ENCODE measurements around the gene CEP164.

Gene CEP164

DNA sequence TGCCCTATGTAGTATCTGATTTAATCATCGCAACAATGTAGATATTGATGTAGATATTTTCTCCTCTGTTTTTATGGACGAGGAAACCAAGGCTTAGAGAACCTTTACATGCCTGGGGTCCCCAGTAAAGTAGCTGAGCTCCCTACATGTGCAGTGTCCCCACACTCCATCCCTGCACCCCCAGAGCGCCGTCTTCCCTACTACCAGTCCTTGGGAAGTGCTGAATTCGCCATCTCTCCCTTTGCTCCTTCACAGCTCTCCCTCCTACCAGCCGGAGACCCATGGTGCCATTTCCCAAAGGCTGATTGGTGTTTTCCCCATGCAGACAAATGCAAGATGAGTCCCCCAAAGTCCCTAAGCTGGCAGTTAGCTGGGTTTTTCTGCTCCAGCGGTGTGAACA lies 86.0 kb downstream of the CEP164 start (continued):
- TF ChIP-seq GLIS1 (tag by site-specific recombination; IDR thresholded peaks at IDR 0.05) (no peak), YY1 (tag by site-specific recombination; IDR thresholded peaks at IDR 0.05) (no peak)

DNA sequence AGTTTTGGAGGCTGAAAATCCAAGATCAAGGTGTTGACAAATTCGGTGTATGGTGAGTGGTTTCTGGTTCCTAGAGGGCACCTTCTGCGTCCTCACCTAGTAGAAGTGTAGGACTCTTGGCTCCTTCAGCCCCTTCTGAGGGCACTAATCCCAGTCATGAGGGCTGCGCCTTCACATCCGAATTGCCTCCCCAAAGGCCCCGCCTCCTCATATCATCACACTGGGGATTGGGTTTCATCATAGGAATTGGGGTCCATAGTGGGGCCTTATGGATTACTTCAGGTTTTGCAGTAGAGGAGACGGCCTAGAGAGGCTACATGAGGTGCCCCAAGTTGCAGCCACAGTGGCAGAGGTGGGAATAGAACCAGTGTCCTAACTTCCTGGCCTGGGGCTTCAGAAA lies 87.1 kb downstream of the CEP164 start:
- no peak overlapping the region for H3K27ac ChIP-seq (ENCODE audit: extremely low read depth, low read depth, low read length)
- H3K4me3 ChIP-seq (ENCODE audit: low read depth, low read length): no peak overlapping the region
- no peaks in the 10 kb centered on the region for H3K4me1 ChIP-seq (ENCODE audit: control insufficient read depth, insufficient read depth, low read length)
- no peaks in the 10 kb centered on the region for H3K9me3 ChIP-seq (ENCODE audit: control insufficient read depth, insufficient read depth, low read depth, low read length)
- ChIA-PET POLR2A (no interaction called here), CTCF (interaction anchor here (4.4 kb wide), 1 partner anchor 11 kb away, joined by 36 read pairs; no protein-coding TSS in a partner anchor)
- H3K36me3 ChIP-seq (ENCODE audit: control insufficient read depth in 2 of 2, insufficient read depth in 1 of 2, low read length in 2 of 2): peaks cover 0 to 18% of the 10 kb centered on the region in 2 experiments; a peak in 1 of 3 replicates
- TF ChIP-seq, protein P1, sequence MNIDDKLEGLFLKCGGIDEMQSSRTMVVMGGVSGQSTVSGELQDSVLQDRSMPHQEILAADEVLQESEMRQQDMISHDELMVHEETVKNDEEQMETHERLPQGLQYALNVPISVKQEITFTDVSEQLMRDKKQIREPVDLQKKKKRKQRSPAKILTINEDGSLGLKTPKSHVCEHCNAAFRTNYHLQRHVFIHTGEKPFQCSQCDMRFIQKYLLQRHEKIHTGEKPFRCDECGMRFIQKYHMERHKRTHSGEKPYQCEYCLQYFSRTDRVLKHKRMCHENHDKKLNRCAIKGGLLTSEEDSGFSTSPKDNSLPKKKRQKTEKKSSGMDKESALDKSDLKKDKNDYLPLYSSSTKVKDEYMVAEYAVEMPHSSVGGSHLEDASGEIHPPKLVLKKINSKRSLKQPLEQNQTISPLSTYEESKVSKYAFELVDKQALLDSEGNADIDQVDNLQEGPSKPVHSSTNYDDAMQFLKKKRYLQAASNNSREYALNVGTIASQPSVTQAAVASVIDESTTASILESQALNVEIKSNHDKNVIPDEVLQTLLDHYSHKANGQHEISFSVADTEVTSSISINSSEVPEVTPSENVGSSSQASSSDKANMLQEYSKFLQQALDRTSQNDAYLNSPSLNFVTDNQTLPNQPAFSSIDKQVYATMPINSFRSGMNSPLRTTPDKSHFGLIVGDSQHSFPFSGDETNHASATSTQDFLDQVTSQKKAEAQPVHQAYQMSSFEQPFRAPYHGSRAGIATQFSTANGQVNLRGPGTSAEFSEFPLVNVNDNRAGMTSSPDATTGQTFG (tag by site-specific recombination; IDR thresholded peaks at IDR 0.05; ENCODE audit: borderline replicate concordance): no peak
- TF ChIP-seq, protein P2, sequence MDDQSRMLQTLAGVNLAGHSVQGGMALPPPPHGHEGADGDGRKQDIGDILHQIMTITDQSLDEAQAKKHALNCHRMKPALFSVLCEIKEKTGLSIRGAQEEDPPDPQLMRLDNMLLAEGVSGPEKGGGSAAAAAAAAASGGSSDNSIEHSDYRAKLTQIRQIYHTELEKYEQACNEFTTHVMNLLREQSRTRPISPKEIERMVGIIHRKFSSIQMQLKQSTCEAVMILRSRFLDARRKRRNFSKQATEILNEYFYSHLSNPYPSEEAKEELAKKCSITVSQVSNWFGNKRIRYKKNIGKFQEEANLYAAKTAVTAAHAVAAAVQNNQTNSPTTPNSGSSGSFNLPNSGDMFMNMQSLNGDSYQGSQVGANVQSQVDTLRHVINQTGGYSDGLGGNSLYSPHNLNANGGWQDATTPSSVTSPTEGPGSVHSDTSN (CRISPR knock-in tag; IDR thresholded peaks at IDR 0.05): no peak
- TF ChIP-seq RBAK (tag by site-specific recombination; IDR thresholded peaks at IDR 0.05): no peak
- TF ChIP-seq YY2 (tag by site-specific recombination; IDR thresholded peaks at IDR 0.05): no peak
- TF ChIP-seq, protein P3, sequence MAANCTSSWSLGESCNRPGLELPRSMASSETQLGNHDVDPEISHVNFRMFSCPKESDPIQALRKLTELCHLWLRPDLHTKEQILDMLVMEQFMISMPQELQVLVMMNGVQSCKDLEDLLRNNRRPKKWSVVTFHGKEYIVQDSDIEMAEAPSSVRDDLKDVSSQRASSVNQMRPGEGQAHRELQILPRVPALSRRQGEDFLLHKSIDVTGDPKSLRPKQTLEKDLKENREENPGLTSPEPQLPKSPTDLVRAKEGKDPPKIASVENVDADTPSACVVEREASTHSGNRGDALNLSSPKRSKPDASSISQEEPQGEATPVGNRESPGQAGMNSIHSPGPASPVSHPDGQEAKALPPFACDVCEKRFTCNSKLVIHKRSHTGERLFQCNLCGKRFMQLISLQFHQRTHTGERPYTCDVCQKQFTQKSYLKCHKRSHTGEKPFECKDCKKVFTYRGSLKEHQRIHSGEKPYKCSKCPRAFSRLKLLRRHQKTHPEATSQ (tag by site-specific recombination; IDR thresholded peaks at IDR 0.05): no peak
- no peak for TF ChIP-seq ZNF843 (tag by site-specific recombination; IDR thresholded peaks at IDR 0.05)
- TF ChIP-seq, protein P4, sequence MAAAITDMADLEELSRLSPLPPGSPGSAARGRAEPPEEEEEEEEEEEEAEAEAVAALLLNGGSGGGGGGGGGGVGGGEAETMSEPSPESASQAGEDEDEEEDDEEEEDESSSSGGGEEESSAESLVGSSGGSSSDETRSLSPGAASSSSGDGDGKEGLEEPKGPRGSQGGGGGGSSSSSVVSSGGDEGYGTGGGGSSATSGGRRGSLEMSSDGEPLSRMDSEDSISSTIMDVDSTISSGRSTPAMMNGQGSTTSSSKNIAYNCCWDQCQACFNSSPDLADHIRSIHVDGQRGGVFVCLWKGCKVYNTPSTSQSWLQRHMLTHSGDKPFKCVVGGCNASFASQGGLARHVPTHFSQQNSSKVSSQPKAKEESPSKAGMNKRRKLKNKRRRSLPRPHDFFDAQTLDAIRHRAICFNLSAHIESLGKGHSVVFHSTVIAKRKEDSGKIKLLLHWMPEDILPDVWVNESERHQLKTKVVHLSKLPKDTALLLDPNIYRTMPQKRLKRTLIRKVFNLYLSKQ (tag by site-specific recombination; IDR thresholded peaks at IDR 0.05; ENCODE audit: borderline replicate concordance): no peak
- no peak for TF ChIP-seq ZNF600 (tag by site-specific recombination; IDR thresholded peaks at IDR 0.05)
- TF ChIP-seq ZNF423 (tag by site-specific recombination; IDR thresholded peaks at IDR 0.05): no peak
- TF ChIP-seq ZNF555 (tag by site-specific recombination; conservative IDR thresholded peaks at IDR 0.05): no peak
- TF ChIP-seq, protein P5, sequence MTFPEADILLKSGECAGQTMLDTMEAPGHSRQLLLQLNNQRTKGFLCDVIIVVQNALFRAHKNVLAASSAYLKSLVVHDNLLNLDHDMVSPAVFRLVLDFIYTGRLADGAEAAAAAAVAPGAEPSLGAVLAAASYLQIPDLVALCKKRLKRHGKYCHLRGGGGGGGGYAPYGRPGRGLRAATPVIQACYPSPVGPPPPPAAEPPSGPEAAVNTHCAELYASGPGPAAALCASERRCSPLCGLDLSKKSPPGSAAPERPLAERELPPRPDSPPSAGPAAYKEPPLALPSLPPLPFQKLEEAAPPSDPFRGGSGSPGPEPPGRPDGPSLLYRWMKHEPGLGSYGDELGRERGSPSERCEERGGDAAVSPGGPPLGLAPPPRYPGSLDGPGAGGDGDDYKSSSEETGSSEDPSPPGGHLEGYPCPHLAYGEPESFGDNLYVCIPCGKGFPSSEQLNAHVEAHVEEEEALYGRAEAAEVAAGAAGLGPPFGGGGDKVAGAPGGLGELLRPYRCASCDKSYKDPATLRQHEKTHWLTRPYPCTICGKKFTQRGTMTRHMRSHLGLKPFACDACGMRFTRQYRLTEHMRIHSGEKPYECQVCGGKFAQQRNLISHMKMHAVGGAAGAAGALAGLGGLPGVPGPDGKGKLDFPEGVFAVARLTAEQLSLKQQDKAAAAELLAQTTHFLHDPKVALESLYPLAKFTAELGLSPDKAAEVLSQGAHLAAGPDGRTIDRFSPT (tag by site-specific recombination; IDR thresholded peaks at IDR 0.05): no peak
- TF ChIP-seq ZNF138 (tag by site-specific recombination; IDR thresholded peaks at IDR 0.05; ENCODE audit: borderline replicate concordance): no peak
- TF ChIP-seq, protein P6, sequence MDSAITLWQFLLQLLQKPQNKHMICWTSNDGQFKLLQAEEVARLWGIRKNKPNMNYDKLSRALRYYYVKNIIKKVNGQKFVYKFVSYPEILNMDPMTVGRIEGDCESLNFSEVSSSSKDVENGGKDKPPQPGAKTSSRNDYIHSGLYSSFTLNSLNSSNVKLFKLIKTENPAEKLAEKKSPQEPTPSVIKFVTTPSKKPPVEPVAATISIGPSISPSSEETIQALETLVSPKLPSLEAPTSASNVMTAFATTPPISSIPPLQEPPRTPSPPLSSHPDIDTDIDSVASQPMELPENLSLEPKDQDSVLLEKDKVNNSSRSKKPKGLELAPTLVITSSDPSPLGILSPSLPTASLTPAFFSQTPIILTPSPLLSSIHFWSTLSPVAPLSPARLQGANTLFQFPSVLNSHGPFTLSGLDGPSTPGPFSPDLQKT (IDR thresholded peaks at IDR 0.05; ENCODE audit: borderline replicate concordance, low read depth, low read length): no peak
- no peak for TF ChIP-seq ZNF654 (tag by site-specific recombination; IDR thresholded peaks at IDR 0.05; ENCODE audit: low read depth)
- no peak for TF ChIP-seq PRDM1 (tag by site-specific recombination; IDR thresholded peaks at IDR 0.05)
- no peak for TF ChIP-seq REPIN1 (tag by site-specific recombination; IDR thresholded peaks at IDR 0.05; ENCODE audit: low read depth)
- no peak for TF ChIP-seq ZNF292 (tag by site-specific recombination; IDR thresholded peaks at IDR 0.05; ENCODE audit: borderline replicate concordance, low read depth)
- TF ChIP-seq ZNF248 (tag by site-specific recombination; IDR thresholded peaks at IDR 0.05): no peak
- TF ChIP-seq, protein P7, sequence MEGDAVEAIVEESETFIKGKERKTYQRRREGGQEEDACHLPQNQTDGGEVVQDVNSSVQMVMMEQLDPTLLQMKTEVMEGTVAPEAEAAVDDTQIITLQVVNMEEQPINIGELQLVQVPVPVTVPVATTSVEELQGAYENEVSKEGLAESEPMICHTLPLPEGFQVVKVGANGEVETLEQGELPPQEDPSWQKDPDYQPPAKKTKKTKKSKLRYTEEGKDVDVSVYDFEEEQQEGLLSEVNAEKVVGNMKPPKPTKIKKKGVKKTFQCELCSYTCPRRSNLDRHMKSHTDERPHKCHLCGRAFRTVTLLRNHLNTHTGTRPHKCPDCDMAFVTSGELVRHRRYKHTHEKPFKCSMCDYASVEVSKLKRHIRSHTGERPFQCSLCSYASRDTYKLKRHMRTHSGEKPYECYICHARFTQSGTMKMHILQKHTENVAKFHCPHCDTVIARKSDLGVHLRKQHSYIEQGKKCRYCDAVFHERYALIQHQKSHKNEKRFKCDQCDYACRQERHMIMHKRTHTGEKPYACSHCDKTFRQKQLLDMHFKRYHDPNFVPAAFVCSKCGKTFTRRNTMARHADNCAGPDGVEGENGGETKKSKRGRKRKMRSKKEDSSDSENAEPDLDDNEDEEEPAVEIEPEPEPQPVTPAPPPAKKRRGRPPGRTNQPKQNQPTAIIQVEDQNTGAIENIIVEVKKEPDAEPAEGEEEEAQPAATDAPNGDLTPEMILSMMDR (tag by site-specific recombination; IDR thresholded peaks at IDR 0.05): no peak
- TF ChIP-seq, protein P8, sequence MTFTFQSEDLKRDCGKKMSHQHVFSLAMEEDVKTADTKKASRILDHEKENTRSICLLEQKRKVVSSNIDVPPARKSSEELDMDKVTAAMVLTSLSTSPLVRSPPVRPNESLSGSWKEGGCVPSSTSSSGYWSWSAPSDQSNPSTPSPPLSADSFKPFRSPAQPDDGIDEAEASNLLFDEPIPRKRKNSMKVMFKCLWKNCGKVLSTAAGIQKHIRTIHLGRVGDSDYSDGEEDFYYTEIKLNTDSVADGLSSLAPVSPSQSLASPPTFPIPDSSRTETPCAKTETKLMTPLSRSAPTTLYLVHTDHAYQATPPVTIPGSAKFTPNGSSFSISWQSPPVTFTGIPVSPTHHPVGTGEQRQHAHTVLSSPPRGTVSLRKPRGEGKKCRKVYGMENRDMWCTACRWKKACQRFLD (tag by site-specific recombination; IDR thresholded peaks at IDR 0.05): no peak

Measured in HEK293 (cell line).